Measurements from ENCODE around the gene PLEKHO1. TPM values are rescaled to one million over a fixed set of nuclear protein-coding genes. Genes with fewer than 3 reads are reported as not detected.

Gene PLEKHO1
- total and polyA plus RNA-seq, 2 of the 4 experiments (the other 2 are of a cell fraction): 51.4 to 56.0 TPM

- peak overlapping the region; percentile 40; the same call in 1 of the 2 replicates for H2AK5ac ChIP-seq (ENCODE audit: low read depth, low read length)
Measured at GRCh38 chr1:150168960-150169601, 19.4 kb downstream of the PLEKHO1 start.

More at GRCh38 chr1:150168960-150169601, 19.4 kb downstream of the PLEKHO1 start:
- H3K23ac ChIP-seq (ENCODE audit: low read depth, low read length): no peak overlapping the region
- no peak overlapping the region for H3K18ac ChIP-seq (ENCODE audit: low read depth, low read length)
- no peak overlapping the region for H3K27ac ChIP-seq (ENCODE audit: insufficient read depth, low read length)
- DNase-seq (peak; percentile 63), ATAC-seq (ENCODE audit: low read depth) (peak; percentile 65)
- H4K91ac ChIP-seq (ENCODE audit: insufficient read depth, low read depth, low read length): 0 out of 2 replicates have a peak overlapping the region, but pooled peaks have one; percentile 5
- no peak overlapping the region for H2BK5ac ChIP-seq (ENCODE audit: low read depth, low read length, poor library complexity, severe bottlenecking)
- dilution Hi-C loops (cut with HindIII; ENCODE audit: low sequenced_read_pairs, unreplicated experiment): no loop called here
- POLR2A ChIA-PET (ENCODE audit: unreplicated experiment): no interaction called here
- no peak overlapping the region for H3K14ac ChIP-seq (replicated peaks; ENCODE audit: low read depth, low read length)
- peaks cover 6% of the 10 kb centered on the region for H3K4me1 ChIP-seq (ENCODE audit: control insufficient read depth, insufficient read depth, low read length)
- H4K20me1 ChIP-seq (ENCODE audit: insufficient read depth, low read length): no peaks in the 10 kb centered on the region
- peak overlapping the region; percentile 11 for H2AK9ac ChIP-seq (replicated peaks; ENCODE audit: low read depth, low read length, poor library complexity)
- H3K9me1 ChIP-seq (ENCODE audit: insufficient read depth, low read length): peaks cover 11% of the 10 kb centered on the region
- peak overlapping the region; percentile 25 for H2AFZ ChIP-seq (replicated peaks; ENCODE audit: low read length, poor library complexity)
- H2BK20ac ChIP-seq (ENCODE audit: low read depth, low read length): peak overlapping the region; percentile 37; the same call in 1 of the 2 replicates
- in situ Hi-C loops (cut with MboI; ENCODE audit: low sequenced_read_pairs): loop anchor here (5.0 kb wide), 2 partner anchors 97 to 207 kb away; no protein-coding TSS in a partner anchor
- no peak overlapping the region for H3K4me2 ChIP-seq (ENCODE audit: low read depth, low read length)
- no peak overlapping the region for H3K4ac ChIP-seq (ENCODE audit: low read depth, low read length)
- H2BK15ac ChIP-seq (ENCODE audit: low read depth, low read length): no peak overlapping the region
- H3K79me1 ChIP-seq (ENCODE audit: low read depth in 1 of 2, low read length in 2 of 2): peaks cover 0 to 2% of the 10 kb centered on the region in 2 experiments; a peak in 2 of 4 replicates
- no CpG with 5 or more reads among the region's 6 CpGs for WGBS, 2 experiments (ENCODE audit: extremely low coverage in 2 of 2, insufficient read length in 1 of 2)
- no peak overlapping the region for H3K56ac ChIP-seq (ENCODE audit: extremely low read depth, insufficient read depth, low read length)
- no peaks in the 10 kb centered on the region for H3K9me3 ChIP-seq (ENCODE audit: control insufficient read depth, insufficient read depth, low read length)
- no peak overlapping the region for H4K5ac ChIP-seq (ENCODE audit: low read depth, low read length)
- H3K36me3 ChIP-seq (ENCODE audit: control insufficient read depth, insufficient read depth, low read length): no peaks in the 10 kb centered on the region
- H2BK120ac ChIP-seq (ENCODE audit: low read depth, low read length): no peak overlapping the region
- no peaks in the 10 kb centered on the region for H3K27me3 ChIP-seq (ENCODE audit: control insufficient read depth, insufficient read depth, low read length)
- TF ChIP-seq CTCF (conservative IDR thresholded peaks at IDR 0.05; ENCODE audit: low read depth, low read length) (peak; percentile 93), SMC3 (IDR thresholded peaks at IDR 0.05; ENCODE audit: low read depth, low read length) (peak; percentile 97), RAD21 (IDR thresholded peaks at IDR 0.05; ENCODE audit: low read length) (peak; percentile 93), CEBPB (IDR thresholded peaks at IDR 0.05; ENCODE audit: low read depth, low read length) (no peak), USF2 (IDR thresholded peaks at IDR 0.05; ENCODE audit: low read depth, low read length) (no peak), CHD1 (IDR thresholded peaks at IDR 0.05; ENCODE audit: low read depth, low read length) (0 out of 2 replicates have a peak, but pooled peaks have one; percentile 62), MAZ (IDR thresholded peaks at IDR 0.05; ENCODE audit: borderline replicate concordance, low read depth, low read length) (no peak)
- CTCF ChIA-PET: interaction anchor here (0.5 to 1.5 kb wide), 8 partner anchors 10 to 281 kb away, joined by 3 to 9 read pairs (median 4); a partner anchor contains a TSS
- no TSS peak for BruUV-seq (replicated peaks)
- no peak overlapping the region for H3K4me3 ChIP-seq (ENCODE audit: insufficient read depth, low read depth, low read length)
- no peak overlapping the region for H3K9ac ChIP-seq (ENCODE audit: low read depth, low read length)
- intact Hi-C loops (cut with micrococcal nuclease): loop anchor here (1.0 to 2.0 kb wide), 2 partner anchors 96 to 206 kb away; no protein-coding TSS in a partner anchor
- H4K8ac ChIP-seq (ENCODE audit: low read depth in 2 of 2, low read length in 2 of 2): no peak overlapping the region
